Natural killer cell treated with Interleukin-12 subunit alpha and Interleukin-12 subunit beta and Interleukin-15 and Interleukin-18, amount 100 ng/mL, for 72 hours (primary cell): ENCODE measurements around the gene CTPS2. TPM values are rescaled to one million over a fixed set of nuclear protein-coding genes. Genes with fewer than 3 reads are reported as not detected.
"Not testable (repeated sequence)": the region's sequence is repeated elsewhere in the genome, so short reads cannot be mapped to it uniquely, and the experiment has no call there.

Experiments used
- ATAC-seq, 2 donors: fragments of 150-1000 bp; cut with Tn5 transposase in 1 of 2; sonication (Bioruptor Pico), chemical (Tn5 transposase) in 1 of 2; 2 replicates each; pipeline ENCODE4 v1.10.0; 2021
- DNase-seq: peaks from one replicate; pipeline ENCODE4 v3.0.0; 2022; ENCODE audit warnings: low spot score
- H3K27ac Mint-ChIP-seq, 2 donors: 1 replicate in 1 of 2; 2 replicates in 1 of 2; pipeline ENCODE4 v1.8.0; 2022; ENCODE audit warnings: mixed read lengths in 2 of 2, mild to moderate bottlenecking in 1 of 2, moderate library complexity in 1 of 2
- H3K27me3 Mint-ChIP-seq, 2 donors: 1 replicate in 1 of 2; 2 replicates in 1 of 2; pipeline ENCODE4 v1.8.0; 2022; ENCODE audit warnings: mixed read lengths in 2 of 2
- H3K36me3 Mint-ChIP-seq: one replicate; pipeline ENCODE4 v1.8.0; 2022; ENCODE audit warnings: mixed read lengths
- H3K4me1 Mint-ChIP-seq, 2 donors: 1 replicate in 1 of 2; 2 replicates in 1 of 2; pipeline ENCODE4 v1.8.0; 2022; ENCODE audit warnings: low read depth in 2 of 2, mixed read lengths in 2 of 2, mild to moderate bottlenecking in 1 of 2
- H3K4me3 Mint-ChIP-seq: one replicate; pipeline ENCODE4 v1.8.0; 2022; ENCODE audit warnings: mixed read lengths
- H3K9me3 Mint-ChIP-seq: 2 replicates; pipeline ENCODE4 v1.8.0; 2022; ENCODE audit warnings: mixed read lengths
- total RNA-seq, 2 donors: library from RNA; stranded (reverse); gene quantifications; one replicate each; pipeline ENCODE4 v1.2.3, GENCODE V29; 2022

CTPS2 gene
- 1 to 10 TPM; 3.8 to 5.8 TPM for total RNA-seq

GRCh38 chrX:16712548-16713155 lies at the start of gene CTPS2:
Gene CTPS2, minus strand, starts transcription at chrX:16712669. Its CDS starts 9,767 bp downstream, at chrX:16702902.
- peak; percentile 64 for DNase-seq
- Mint-ChIP-seq H3K36me3 (no peaks in the 10 kb centered on the region), H3K4me3 (peak within 1 kb of the TSS; percentile 83), H3K9me3 (no peaks in the 10 kb centered on the region), H3K4me1 (peaks cover 8 to 10% of the 10 kb centered on the region in 2 donors), H3K27me3 (peaks cover 0 to 21% of the 10 kb centered on the region in 2 donors), H3K27ac (peak within 1 kb of the TSS in 1 of 2 donors; percentile 61)
- ATAC-seq = peak; percentile 86 to 89

- not testable (repeated sequence) for H3K27me3 Mint-ChIP-seq, DNase-seq, H3K4me3 Mint-ChIP-seq, H3K4me1 Mint-ChIP-seq, ATAC-seq, H3K9me3 Mint-ChIP-seq, H3K36me3 Mint-ChIP-seq, H3K27ac Mint-ChIP-seq
These were observed 49.0 kb upstream of the CTPS2 start for GRCh38 chrX:16761500-16761899.

GRCh38 chrX:16756724-16757123 lies 44.3 kb upstream of the CTPS2 start:
- no peak overlapping the region for H3K4me3 Mint-ChIP-seq
- no peaks in the 10 kb centered on the region for H3K27me3 Mint-ChIP-seq
- H3K27ac Mint-ChIP-seq = no peak overlapping the region
- H3K9me3 Mint-ChIP-seq = no peaks in the 10 kb centered on the region
- no peak for ATAC-seq
- H3K4me1 Mint-ChIP-seq = no peaks in the 10 kb centered on the region
- DNase-seq = no peak
- peaks cover 10% of the 10 kb centered on the region for H3K36me3 Mint-ChIP-seq

GRCh38 chrX:16754019-16754418 lies 41.5 kb upstream of the CTPS2 start:
- DNase-seq (no peak), ATAC-seq (no peak)
- H3K4me3 Mint-ChIP-seq = no peak overlapping the region
- no peak overlapping the region for H3K27ac Mint-ChIP-seq
- H3K4me1 Mint-ChIP-seq = no peaks in the 10 kb centered on the region
- H3K27me3 Mint-ChIP-seq = no peaks in the 10 kb centered on the region
- no peaks in the 10 kb centered on the region for H3K9me3 Mint-ChIP-seq
- peaks cover 10% of the 10 kb centered on the region for H3K36me3 Mint-ChIP-seq

- Mint-ChIP-seq H3K27ac (no peak overlapping the region), H3K9me3 (no peaks in the 10 kb centered on the region), H3K4me1 (no peaks in the 10 kb centered on the region), H3K4me3 (no peak overlapping the region), H3K36me3 (peaks cover 5% of the 10 kb centered on the region), H3K27me3 (no peaks in the 10 kb centered on the region)
- DNase-seq (no peak), ATAC-seq (no peak)
These were observed 37.7 kb upstream of the CTPS2 start for GRCh38 chrX:16750136-16750535.

- no peak for ATAC-seq
- no peak overlapping the region for H3K27ac Mint-ChIP-seq
These were observed 36.0 kb upstream of the CTPS2 start for GRCh38 chrX:16748425-16748824.

GRCh38 chrX:16745659-16746058 lies 33.2 kb upstream of the CTPS2 start:
- no peaks in the 10 kb centered on the region for H3K4me1 Mint-ChIP-seq
- H3K9me3 Mint-ChIP-seq = no peaks in the 10 kb centered on the region
- no peak overlapping the region for H3K27ac Mint-ChIP-seq
- DNase-seq = no peak
- no peak for ATAC-seq
- no peaks in the 10 kb centered on the region for H3K27me3 Mint-ChIP-seq
- no peak overlapping the region for H3K4me3 Mint-ChIP-seq
- no peaks in the 10 kb centered on the region for H3K36me3 Mint-ChIP-seq

More at GRCh38 chrX:16748425-16748824, 36.0 kb upstream of the CTPS2 start:
- no peak for DNase-seq
- Mint-ChIP-seq H3K4me3 (no peak overlapping the region), H3K4me1 (no peaks in the 10 kb centered on the region), H3K27me3 (no peaks in the 10 kb centered on the region), H3K9me3 (no peaks in the 10 kb centered on the region), H3K36me3 (no peaks in the 10 kb centered on the region)

- no peaks in the 10 kb centered on the region for H3K27me3 Mint-ChIP-seq
- no peak overlapping the region for H3K27ac Mint-ChIP-seq
- H3K9me3 Mint-ChIP-seq = no peaks in the 10 kb centered on the region
- H3K4me3 Mint-ChIP-seq = no peak overlapping the region
- no peaks in the 10 kb centered on the region for H3K36me3 Mint-ChIP-seq
- no peaks in the 10 kb centered on the region for H3K4me1 Mint-ChIP-seq
- ATAC-seq (no peak), DNase-seq (no peak)
These were observed 32.6 kb upstream of the CTPS2 start for GRCh38 chrX:16745102-16745501.

- H3K27me3 Mint-ChIP-seq = no peaks in the 10 kb centered on the region
- no peaks in the 10 kb centered on the region for H3K9me3 Mint-ChIP-seq
- H3K27ac Mint-ChIP-seq = no peak overlapping the region
- H3K4me3 Mint-ChIP-seq = no peak overlapping the region
- ATAC-seq (no peak), DNase-seq (no peak)
- H3K36me3 Mint-ChIP-seq = no peaks in the 10 kb centered on the region
- peaks cover 0 to 2% of the 10 kb centered on the region in 2 donors for H3K4me1 Mint-ChIP-seq
These were observed 31.3 kb upstream of the CTPS2 start for GRCh38 chrX:16743604-16744325.

- Mint-ChIP-seq H3K27ac (no peak overlapping the region), H3K36me3 (no peaks in the 10 kb centered on the region), H3K4me1 (peaks cover 0 to 2% of the 10 kb centered on the region in 2 donors), H3K27me3 (no peaks in the 10 kb centered on the region), H3K9me3 (no peaks in the 10 kb centered on the region), H3K4me3 (no peak overlapping the region)
- DNase-seq (no peak), ATAC-seq (no peak)
These were observed 27.1 kb upstream of the CTPS2 start for GRCh38 chrX:16739574-16739973.

- DNase-seq = no peak
- H3K27me3 Mint-ChIP-seq = no peaks in the 10 kb centered on the region
- no peak overlapping the region for H3K27ac Mint-ChIP-seq
- H3K36me3 Mint-ChIP-seq = no peaks in the 10 kb centered on the region
- ATAC-seq = no peak
- H3K9me3 Mint-ChIP-seq = no peaks in the 10 kb centered on the region
- H3K4me3 Mint-ChIP-seq = no peak overlapping the region
- peaks cover 4 to 6% of the 10 kb centered on the region in 2 donors for H3K4me1 Mint-ChIP-seq
These were observed 24.6 kb upstream of the CTPS2 start for GRCh38 chrX:16737024-16737423.

- DNase-seq = no peak
- Mint-ChIP-seq H3K27me3 (no peaks in the 10 kb centered on the region), H3K4me3 (no peak overlapping the region), H3K27ac (no peak overlapping the region), H3K36me3 (no peaks in the 10 kb centered on the region), H3K9me3 (no peaks in the 10 kb centered on the region), H3K4me1 (peaks cover 4% of the 10 kb centered on the region in 2 donors)
- ATAC-seq = no peak
These were observed 20.5 kb upstream of the CTPS2 start for GRCh38 chrX:16733013-16733412.

- Mint-ChIP-seq H3K27ac (no peak overlapping the region), H3K4me1 (peaks cover 4 to 7% of the 10 kb centered on the region in 2 donors), H3K27me3 (no peaks in the 10 kb centered on the region), H3K4me3 (no peak overlapping the region), H3K36me3 (no peaks in the 10 kb centered on the region), H3K9me3 (no peaks in the 10 kb centered on the region)
- DNase-seq (no peak), ATAC-seq (no peak)
These were observed 18.0 kb upstream of the CTPS2 start for GRCh38 chrX:16730450-16730849.

- Mint-ChIP-seq H3K4me3 (no peak overlapping the region), H3K27ac (no peak overlapping the region), H3K27me3 (no peaks in the 10 kb centered on the region), H3K4me1 (peaks cover 9 to 14% of the 10 kb centered on the region in 2 donors), H3K9me3 (no peaks in the 10 kb centered on the region), H3K36me3 (no peaks in the 10 kb centered on the region)
- no peak for ATAC-seq
- no peak for DNase-seq
These were observed 15.2 kb upstream of the CTPS2 start for GRCh38 chrX:16727637-16728036.
